Uterus (tissue), 4 donors: Measurements from ENCODE around the gene RAB3IL1. TPM values are rescaled to one million over a fixed set of nuclear protein-coding genes. Genes with fewer than 3 reads are reported as not detected.
A peak's percentile ranks its signal among the peaks of the same experiment; 100 is the strongest.

Experiments
- DNase-seq, 2 donors: peaks; one replicate each; pipeline ENCODE4 v3.0.0-alpha.2; 2019 to 2020
- H3K27ac ChIP-seq, 2 donors: fragments of 200-600 bp; sonication (generic); 1 replicate in 1 of 2; 2 replicates in 1 of 2; pipeline ENCODE4 v1.5.1; 2016 to 2018
- H3K27me3 ChIP-seq, 2 donors: fragments of 200-600 bp; sonication (generic); one replicate each; pipeline ENCODE4 v1.5.1; 2018 to 2019; ENCODE audit warnings: control low read depth in 1 of 2
- H3K36me3 ChIP-seq, 2 donors: fragments of 200-600 bp; sonication (generic); one replicate each; pipeline ENCODE4 v1.5.1; 2019; ENCODE audit warnings: control low read depth in 1 of 2
- H3K4me1 ChIP-seq, 2 donors: fragments of 200-600 bp; sonication (generic); one replicate each; pipeline ENCODE4 v1.5.1; 2018 to 2019; ENCODE audit warnings: control low read depth in 1 of 2
- H3K4me3 ChIP-seq, 2 donors: fragments of 200-600 bp; sonication (generic); 1 replicate in 1 of 2; 2 replicates in 1 of 2; pipeline ENCODE4 v1.5.1; 2018 to 2019; ENCODE audit warnings: mild to moderate bottlenecking in 1 of 2
- H3K9me3 ChIP-seq, 2 donors: fragments of 200-600 bp; sonication (generic); one replicate each; pipeline ENCODE4 v1.5.1; 2019; ENCODE audit warnings: control low read depth in 1 of 2
- CTCF ChIP-seq, 4 experiments: fragments of 200-600 bp in 2 of 4; fragments of 450-650 bp in 2 of 4; sonication (generic) in 2 of 4; IDR thresholded peaks; one replicate each; pipeline ENCODE4 v1.5.1; 2016 to 2019; ENCODE audit warnings: antibody characterized with exemption in 4 of 4, mild to moderate bottlenecking in 2 of 4, moderate library complexity in 1 of 4
- POLR2A ChIP-seq, 2 donors: fragments of 450-650 bp; IDR thresholded peaks; one replicate each; pipeline ENCODE4 v1.6.1; 2016; ENCODE audit warnings: antibody characterized with exemption in 2 of 2, mild to moderate bottlenecking in 1 of 2, moderate library complexity in 1 of 2
- intact Hi-C: fragments of 100-400 bp; cut with DNase I; formaldehyde crosslinking; loops from one replicate; pipeline ENCODE4 v1.15.1; 2023; ENCODE audit warnings: low total_unique reads
- total RNA-seq, 4 donors: library from RNA; depleted of rRNA in 3 of 4; stranded (reverse); fragments of >200 nt in 3 of 4; gene quantifications; one replicate each; pipeline versions ENCODE4 v1.1.0 to v1.2.4, GENCODE V29; 2014 to 2023
- donor health status: DM: yes; HTN: yes; CAD: no.

Gene RAB3IL1
- total RNA-seq, 4 donors from 2014 or later = 12.6 to 60.3 (median 26.8) TPM

- Histone ChIP-seq H3K9me3 (no peaks in the 10 kb centered on the region), H3K4me3 (no peak overlapping the region), H3K4me1 (no peaks in the 10 kb centered on the region), H3K27me3 (no peaks in the 10 kb centered on the region), H3K27ac (no peak overlapping the region), H3K36me3 (no peaks in the 10 kb centered on the region)
- TF ChIP-seq CTCF (IDR thresholded peaks at IDR 0.05) = no peak
- no peak for TF ChIP-seq POLR2A (IDR thresholded peaks at IDR 0.05)
- intact Hi-C loops = no loop called here
- DNase-seq = no peak
Measured at GRCh38 chr11:61872935-61873565, 44.3 kb downstream of the RAB3IL1 start.

DNA sequence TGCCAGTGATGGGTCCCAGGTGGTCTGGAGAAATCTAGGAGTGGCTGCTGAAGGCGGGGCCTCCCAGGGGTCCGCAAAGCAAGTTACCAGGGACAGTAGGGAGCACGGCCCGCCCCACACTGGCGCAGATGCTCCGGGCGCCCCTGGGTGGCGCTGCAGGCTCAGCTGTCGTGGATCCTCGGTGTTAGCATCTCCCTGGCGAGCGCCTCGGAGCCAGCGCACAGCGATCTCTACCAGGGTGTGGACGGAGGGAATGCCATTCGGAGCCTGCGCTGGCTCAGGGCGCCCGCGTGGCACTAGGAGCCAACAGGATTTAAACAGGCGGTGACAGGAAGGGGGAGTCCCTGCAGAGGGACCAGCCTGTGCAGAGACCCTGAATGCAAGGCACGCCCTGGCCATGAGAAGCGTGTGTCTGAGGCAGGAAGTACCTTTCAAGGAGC lies 46.2 kb downstream of the RAB3IL1 start:
- DNase-seq = peak; percentile 74 to 83
- intact Hi-C loops = no loop called here
- Histone ChIP-seq H3K27ac (peak overlapping the region; percentile 58 to 66), H3K4me1 (no peaks in the 10 kb centered on the region), H3K27me3 (no peaks in the 10 kb centered on the region), H3K36me3 (no peaks in the 10 kb centered on the region), H3K4me3 (no peak overlapping the region), H3K9me3 (no peaks in the 10 kb centered on the region)
- TF ChIP-seq POLR2A (IDR thresholded peaks at IDR 0.05) (no peak), CTCF (IDR thresholded peaks at IDR 0.05) (peak; percentile 84 to 96 (median 94))

DNA sequence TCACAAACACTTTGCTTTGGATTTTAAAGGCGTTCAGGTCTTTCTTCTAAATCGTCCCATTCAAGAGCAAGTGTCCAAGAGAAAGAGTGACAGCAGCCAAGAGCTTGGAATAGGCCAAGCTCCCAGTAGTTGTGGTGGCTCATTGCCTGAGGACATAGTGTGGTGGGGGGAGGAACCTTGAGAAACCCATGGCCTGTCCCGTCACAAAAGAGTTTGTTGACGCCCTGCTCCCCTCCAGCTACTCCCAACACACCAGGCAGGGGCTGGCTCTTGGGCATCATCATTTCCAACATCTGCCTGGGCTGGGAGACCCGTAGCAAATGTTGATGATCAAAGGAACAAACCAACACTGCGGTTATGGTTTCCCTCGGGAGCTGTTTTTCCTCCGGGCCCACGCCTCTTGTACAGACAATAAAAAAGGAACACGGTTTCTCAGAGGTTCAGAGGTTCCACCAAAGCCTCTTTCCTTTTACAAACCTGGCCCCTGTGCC lies 46.8 kb downstream of the RAB3IL1 start:
- intact Hi-C loops = no loop called here
- H3K36me3 ChIP-seq = no peaks in the 10 kb centered on the region
- no peaks in the 10 kb centered on the region for H3K4me1 ChIP-seq
- peak overlapping the region; percentile 58 to 66 for H3K27ac ChIP-seq
- no peak for TF ChIP-seq CTCF (IDR thresholded peaks at IDR 0.05)
- no peak for TF ChIP-seq POLR2A (IDR thresholded peaks at IDR 0.05)
- no peak for DNase-seq
- H3K4me3 ChIP-seq = no peak overlapping the region
- H3K9me3 ChIP-seq = no peaks in the 10 kb centered on the region
- H3K27me3 ChIP-seq = no peaks in the 10 kb centered on the region

DNA sequence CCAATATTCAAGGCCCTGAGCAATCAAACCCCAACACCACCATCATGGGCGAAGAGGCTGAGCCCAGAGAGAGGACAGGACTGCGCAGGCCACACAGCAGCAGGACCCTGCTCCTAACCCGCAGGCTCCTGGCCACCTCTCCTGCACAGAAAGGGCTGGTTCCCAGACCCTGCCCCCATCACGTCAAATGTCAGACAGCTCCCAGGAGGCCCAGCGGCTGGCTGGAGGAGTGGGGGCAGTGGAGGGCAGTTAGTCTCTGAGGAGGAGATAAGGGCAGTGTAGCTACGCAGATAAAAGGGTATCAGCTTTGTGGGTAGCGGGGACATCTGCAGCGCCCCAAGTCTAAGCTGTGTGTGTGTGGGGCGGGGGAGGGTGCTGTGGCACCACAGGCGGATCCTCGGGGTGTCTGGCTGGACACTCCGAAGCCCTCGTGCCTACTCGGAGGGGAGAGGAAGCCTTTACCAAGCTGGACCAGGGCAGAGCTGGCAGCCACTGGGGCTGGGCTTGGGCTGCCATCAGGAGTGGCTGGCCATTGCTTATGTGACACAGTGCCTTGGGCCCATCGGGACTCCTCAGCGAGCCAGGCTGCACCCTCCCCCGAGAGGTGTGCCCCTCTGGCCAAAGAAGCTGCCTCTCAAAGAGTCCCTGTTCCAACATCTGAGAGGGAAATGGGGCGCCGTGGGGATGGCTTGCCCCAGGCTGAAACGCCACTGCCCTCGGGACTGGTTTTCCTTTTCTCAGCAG lies 47.5 kb downstream of the RAB3IL1 start:
- Histone ChIP-seq H3K36me3 (no peaks in the 10 kb centered on the region), H3K4me1 (no peaks in the 10 kb centered on the region), H3K9me3 (no peaks in the 10 kb centered on the region), H3K4me3 (no peak overlapping the region), H3K27ac (peak overlapping the region in 1 of 2 donors; percentile 66), H3K27me3 (no peaks in the 10 kb centered on the region)
- intact Hi-C loops = no loop called here
- TF ChIP-seq CTCF (IDR thresholded peaks at IDR 0.05) (no peak), POLR2A (IDR thresholded peaks at IDR 0.05) (no peak)
- no peak for DNase-seq

DNA sequence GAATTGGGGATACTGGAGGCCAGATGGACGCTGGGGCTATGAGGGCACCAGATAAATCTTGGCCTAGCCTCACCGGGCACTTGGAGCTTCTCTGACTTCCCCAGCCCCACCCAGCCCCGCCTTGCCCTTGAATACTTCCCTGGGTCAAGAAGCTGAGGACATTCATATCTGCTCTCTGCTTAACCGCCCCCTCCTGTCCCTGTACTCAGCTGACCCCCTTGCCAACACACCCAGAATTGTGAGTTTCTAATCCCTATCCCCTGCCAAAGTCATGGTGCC lies 48.0 kb downstream of the RAB3IL1 start:
- no peak for DNase-seq
- Histone ChIP-seq H3K4me3 (no peak overlapping the region), H3K27me3 (no peaks in the 10 kb centered on the region), H3K9me3 (no peaks in the 10 kb centered on the region), H3K27ac (no peak overlapping the region), H3K4me1 (no peaks in the 10 kb centered on the region), H3K36me3 (no peaks in the 10 kb centered on the region)
- TF ChIP-seq POLR2A (IDR thresholded peaks at IDR 0.05) = no peak
- no peak for TF ChIP-seq CTCF (IDR thresholded peaks at IDR 0.05)
- intact Hi-C loops = no loop called here
